ENCODE data around the gene MCF2L2.
"Not testable (repeated sequence)": the region's sequence is repeated elsewhere in the genome, so short reads cannot be mapped to it uniquely, and the experiment has no call there.

MCF2L2 gene

DNA sequence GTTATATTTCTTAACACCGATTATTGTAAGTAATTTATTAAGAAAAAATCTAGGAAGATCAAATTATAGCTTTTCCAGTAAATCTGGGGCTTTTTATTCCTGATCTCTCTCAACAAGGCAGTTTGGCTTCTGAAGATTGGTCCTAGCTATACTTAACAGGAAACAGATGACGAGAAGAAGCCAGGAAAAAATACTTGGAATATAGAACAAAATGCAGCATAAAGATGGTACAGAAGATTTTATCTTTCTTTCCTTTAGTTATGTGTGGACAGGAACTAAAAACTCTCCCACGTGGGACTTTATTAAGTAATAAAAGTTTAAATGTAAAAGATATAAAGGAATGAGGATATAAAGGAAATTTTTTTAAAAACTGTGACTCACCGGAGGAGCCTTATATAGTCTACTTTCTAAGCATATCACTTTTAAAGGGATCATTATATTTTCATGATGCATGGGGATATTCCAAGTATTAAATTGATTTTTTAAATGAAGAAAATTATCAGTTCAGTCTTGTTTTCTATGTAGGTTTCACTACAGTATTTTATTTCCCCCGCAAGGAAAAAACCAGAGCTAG lies 167.2 kb downstream of the MCF2L2 start:
- no peak for DNase-seq

GRCh38 chr3:183260167-183260904 lies 168.1 kb downstream of the MCF2L2 start:
- DNase-seq = no peak

DNA sequence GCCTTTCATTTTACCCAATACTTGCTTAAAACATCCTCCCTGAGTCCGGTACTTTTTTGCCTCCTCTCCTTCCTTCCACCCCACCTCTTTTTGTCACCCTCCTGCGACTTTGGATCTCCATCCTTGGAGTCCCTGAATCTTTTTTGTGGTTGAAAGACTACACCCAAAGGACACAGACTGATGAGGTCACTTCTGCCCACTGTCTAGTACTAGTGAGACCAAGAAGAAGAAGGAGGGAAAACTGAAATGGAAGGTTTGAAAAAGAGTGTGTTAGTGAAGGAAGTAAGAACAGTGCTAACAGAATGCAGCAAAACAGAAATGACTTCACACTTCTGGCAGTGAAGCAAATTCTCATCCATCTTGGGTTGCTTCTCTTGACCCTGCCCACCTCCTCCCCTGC lies 168.8 kb downstream of the MCF2L2 start:
- DNase-seq = peak; percentile 18

DNA sequence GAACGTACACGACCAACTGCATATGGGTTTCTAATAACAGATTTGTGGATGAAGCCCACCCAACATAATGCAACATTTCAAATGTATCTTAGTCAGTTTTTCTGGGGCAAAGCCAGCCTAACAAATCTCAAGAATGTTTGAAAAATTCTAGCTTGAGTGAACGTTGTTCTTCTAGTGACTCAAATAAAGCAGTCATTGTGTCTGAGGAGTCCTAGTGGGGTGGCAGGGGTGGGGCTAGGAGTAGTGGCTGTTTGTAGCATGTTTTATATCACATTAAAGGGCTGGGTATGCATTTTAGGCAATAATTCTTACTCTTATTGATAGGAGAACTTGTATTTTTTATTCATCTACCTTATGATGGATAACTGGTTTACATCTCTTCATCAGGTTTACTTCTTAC lies 169.3 kb downstream of the MCF2L2 start:
- DNase-seq = no peak

GRCh38 chr3:183255348-183255730 lies 173.1 kb downstream of the MCF2L2 start:
- DNase-seq = peak; percentile 57

GRCh38 chr3:183254487-183255347 lies 173.7 kb downstream of the MCF2L2 start:
- DNase-seq = peak; percentile 47

- DNase-seq = no peak
Observed at GRCh38 chr3:183253528-183254486, 174.6 kb downstream of the MCF2L2 start.

GRCh38 chr3:183252973-183253527 lies 175.4 kb downstream of the MCF2L2 start, which contains the start of gene B3GNT5:
TSS of gene B3GNT5 (plus strand) at chr3:183253253. CDS start at chr3:183269799, 16,546 bp downstream.
- DNase-seq = peak; percentile 94

GRCh38 chr3:183252118-183252782 lies 176.2 kb downstream of the MCF2L2 start:
- no peak for DNase-seq

GRCh38 chr3:183249006-183249718 lies 179.3 kb downstream of the MCF2L2 start:
- no peak for DNase-seq

- no peak for DNase-seq
Observed at GRCh38 chr3:183247011-183247589, 181.3 kb downstream of the MCF2L2 start.

DNA sequence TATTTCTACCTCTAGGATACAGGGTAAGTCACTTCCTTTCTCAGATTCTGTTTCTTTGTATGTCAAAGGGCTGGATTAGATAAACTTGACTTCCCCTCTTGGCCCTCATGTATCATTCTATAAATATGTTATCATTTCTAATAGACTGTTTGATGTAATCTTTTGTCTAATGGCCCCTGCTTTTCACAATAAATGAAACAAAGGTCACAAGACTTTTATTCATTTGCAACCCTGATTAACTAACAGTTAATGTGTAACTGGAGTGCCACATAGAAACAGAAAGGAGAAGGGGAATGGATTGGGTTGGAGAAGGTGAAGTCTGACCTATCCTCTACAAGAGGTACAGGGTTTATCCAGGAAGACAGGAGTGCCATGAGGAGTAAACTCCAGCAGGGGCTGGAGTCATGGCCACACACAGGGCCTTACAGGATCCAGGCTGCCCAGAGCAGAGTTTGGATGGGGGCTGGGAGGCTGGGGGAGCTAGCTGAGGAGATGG lies 183.4 kb downstream of the MCF2L2 start:
- DNase-seq = no peak

DNA sequence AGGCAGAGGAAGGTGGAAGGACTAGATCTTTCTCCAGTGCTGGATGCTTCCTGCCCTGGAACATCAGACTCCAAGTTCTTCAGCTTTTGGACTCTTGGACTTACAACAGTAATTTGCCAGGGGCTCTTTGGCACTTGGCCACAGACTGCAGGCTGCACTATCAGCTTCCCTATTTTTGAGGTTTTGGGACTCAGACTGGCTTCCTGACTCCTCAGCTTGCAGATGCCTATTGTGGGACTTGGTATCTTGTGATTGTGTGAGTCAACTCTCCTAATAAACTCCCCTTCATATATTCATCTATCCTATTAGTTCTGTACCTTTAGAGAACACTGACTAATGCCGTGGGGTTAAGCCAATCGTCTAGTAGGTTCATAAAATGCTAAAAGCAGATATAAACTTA lies 184.2 kb downstream of the MCF2L2 start:
- no peak for DNase-seq

DNA sequence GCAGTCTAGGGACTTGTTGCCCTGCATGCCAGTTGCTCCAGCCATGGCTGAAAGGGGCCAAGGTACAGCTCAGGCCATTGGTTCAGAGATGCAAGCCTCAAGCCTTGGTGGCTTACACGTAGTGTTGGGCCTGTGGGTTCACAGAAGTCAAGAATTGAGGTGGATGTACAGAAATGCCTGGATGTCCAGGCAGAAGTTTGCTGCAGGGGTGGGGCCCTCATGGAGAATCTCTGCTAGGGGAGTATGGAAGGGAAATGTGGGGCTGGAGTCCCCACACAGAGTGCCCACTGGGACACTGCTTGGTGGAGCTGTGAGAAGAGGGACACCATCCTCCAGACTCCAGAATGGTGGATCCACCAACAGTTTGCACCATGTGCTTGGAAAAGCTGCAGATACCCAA lies 186.0 kb downstream of the MCF2L2 start:
- no peak for DNase-seq

DNA sequence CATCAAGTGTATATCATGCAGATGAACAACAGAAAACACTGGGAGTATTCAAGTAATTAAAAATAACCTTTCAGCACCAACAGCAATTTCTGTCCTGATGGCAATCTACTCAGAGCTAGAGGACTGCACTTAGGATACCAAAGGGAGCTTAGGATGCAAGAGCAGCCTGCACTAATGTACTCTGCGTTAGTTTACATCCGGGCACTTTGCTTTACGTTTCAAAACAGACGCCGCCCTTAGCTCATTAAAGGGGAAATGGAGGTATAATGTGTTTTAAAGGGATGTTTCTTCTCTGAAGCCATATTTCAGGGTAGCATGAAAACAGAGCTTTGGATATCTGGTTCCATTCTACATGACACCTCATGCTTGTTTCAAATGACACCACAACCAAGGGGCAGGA lies 189.4 kb downstream of the MCF2L2 start:
- no peak for DNase-seq

DNA sequence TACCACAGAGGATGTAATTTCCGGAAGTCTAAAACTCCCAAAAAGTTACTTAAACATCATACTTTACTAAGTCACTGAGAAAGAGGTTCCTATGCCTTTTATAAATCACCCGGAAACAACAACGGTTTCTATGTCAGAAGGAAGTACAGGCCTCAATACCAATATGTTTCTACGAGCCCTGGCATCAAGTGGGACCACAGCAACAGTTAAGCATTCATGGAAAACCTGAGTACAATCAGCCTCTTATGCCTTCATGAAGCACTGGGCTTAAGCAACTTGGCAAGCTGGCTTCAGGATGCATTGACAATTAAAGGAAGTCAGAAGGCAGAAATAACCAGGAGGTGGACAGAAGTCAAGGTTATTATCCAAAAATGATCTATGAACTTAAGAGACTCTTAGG lies 194.5 kb downstream of the MCF2L2 start:
- no peak for DNase-seq

DNA sequence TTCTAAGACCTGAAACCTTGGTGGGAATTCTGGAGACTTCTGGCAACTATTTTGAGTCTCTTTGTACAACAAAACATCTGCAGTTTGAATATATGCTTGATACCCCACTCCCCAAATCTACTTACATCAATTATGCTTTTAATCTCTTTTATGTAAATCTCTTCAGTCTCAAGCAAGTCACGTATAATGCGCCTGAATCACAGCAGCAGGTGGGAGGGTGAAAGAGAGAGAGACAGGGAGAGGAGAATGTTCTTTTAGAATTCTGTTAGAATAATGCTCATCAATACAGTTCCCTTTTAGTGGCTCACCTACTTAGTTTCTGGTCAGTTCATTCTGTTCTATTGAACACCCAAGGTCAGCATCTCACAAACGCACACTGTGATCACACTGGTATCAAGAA lies 197.6 kb downstream of the MCF2L2 start:
- DNase-seq = no peak

GRCh38 chr3:183230251-183230650 lies 198.2 kb downstream of the MCF2L2 start:
- not testable (repeated sequence) for DNase-seq

GRCh38 chr3:183229178-183229577 lies 199.2 kb downstream of the MCF2L2 start:
- DNase-seq = no peak

DNA sequence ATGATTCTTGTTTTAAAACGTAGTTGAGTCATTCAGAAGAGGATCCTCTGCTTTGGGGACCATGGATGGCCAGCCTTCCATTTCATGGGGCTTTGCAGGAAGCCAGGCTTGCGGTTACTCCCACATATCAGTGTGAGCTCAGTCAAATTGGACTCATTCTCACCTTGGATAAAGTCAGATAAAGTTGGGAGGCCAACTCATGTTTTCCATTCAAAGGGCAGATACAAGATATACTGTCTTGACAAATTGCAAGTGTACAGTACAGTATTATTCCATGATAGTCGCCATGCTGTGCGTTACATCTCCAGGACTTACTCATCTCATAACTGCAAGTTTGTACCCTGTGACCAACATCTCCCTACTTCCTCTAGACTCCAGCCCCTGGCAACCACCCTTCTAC lies 200.8 kb downstream of the MCF2L2 start:
- no peak for DNase-seq

Data from NCI-H510A treated with DMSO at 0.1 percent for 48 hours (cell line).